Measurements from ENCODE around the gene GNB5.

DNA sequence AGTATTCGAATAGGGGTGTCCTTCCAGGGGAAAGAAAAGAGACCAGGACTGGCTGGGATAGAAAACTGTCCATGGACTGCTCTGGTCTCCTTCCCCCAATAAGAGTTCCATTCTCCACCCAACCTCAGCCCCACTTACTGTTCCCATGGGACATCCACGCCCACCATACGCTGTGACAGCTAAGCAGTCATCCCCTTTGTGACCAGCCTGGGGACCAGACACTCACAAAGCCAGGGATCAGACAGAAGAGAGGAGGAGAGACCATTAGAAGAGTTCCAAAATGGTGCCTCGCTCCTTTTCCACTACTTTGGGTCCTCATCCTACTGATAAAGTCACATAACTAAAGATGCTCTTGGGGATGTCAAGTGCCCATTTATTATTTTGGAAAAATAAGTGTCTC, 27.6 kb upstream of the GNB5 start:
- TF ChIP-seq, protein P1, sequence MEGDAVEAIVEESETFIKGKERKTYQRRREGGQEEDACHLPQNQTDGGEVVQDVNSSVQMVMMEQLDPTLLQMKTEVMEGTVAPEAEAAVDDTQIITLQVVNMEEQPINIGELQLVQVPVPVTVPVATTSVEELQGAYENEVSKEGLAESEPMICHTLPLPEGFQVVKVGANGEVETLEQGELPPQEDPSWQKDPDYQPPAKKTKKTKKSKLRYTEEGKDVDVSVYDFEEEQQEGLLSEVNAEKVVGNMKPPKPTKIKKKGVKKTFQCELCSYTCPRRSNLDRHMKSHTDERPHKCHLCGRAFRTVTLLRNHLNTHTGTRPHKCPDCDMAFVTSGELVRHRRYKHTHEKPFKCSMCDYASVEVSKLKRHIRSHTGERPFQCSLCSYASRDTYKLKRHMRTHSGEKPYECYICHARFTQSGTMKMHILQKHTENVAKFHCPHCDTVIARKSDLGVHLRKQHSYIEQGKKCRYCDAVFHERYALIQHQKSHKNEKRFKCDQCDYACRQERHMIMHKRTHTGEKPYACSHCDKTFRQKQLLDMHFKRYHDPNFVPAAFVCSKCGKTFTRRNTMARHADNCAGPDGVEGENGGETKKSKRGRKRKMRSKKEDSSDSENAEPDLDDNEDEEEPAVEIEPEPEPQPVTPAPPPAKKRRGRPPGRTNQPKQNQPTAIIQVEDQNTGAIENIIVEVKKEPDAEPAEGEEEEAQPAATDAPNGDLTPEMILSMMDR (conservative IDR thresholded peaks at IDR 0.05; ENCODE audit: low read depth, low read length): no peak
- no peak for TF ChIP-seq EZH2 (IDR thresholded peaks at IDR 0.05; ENCODE audit: borderline replicate concordance, low read depth, low read length, poor library complexity, severe bottlenecking)

Measured in A673 (cell line).